ENCODE results near the gene CCDC83. TPM values are rescaled to one million over a fixed set of nuclear protein-coding genes. Genes with fewer than 3 reads are reported as not detected.
"Not testable (repeated sequence)": the region's sequence is repeated elsewhere in the genome, so short reads cannot be mapped to it uniquely, and the experiment has no call there.

The CCDC83 gene
- total RNA-seq, 1 donor from 2014 or later, result not detected

- DNase-seq (ENCODE audit: low spot score), result no peak
These were observed 19.5 kb upstream of the CCDC83 start for GRCh38 chr11:85835729-85836128.

GRCh38 chr11:85840932-85841331 lies 14.3 kb upstream of the CCDC83 start:
- not testable (repeated sequence) for DNase-seq (ENCODE audit: low spot score)

DNA sequence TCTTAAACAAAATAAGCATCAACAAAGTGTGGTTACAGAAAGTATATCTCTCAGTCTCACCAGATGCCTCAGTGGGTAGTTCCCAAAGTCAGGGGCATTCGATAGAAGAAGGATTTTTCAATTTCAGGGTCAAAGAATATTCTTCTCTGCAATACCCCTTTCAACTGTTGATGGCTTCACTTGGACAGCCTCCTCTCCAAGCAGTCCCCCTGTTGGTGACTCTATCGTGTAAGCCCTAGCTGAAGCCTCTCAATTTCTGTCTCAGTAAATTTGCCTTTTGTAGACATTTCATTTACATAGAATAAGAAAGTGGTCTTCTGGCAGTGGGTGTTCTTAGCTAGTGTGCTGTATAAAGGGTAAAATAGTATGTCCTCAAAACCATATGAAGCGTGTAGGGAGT lies 11.3 kb upstream of the CCDC83 start:
- no peak for DNase-seq (ENCODE audit: low spot score)

DNA sequence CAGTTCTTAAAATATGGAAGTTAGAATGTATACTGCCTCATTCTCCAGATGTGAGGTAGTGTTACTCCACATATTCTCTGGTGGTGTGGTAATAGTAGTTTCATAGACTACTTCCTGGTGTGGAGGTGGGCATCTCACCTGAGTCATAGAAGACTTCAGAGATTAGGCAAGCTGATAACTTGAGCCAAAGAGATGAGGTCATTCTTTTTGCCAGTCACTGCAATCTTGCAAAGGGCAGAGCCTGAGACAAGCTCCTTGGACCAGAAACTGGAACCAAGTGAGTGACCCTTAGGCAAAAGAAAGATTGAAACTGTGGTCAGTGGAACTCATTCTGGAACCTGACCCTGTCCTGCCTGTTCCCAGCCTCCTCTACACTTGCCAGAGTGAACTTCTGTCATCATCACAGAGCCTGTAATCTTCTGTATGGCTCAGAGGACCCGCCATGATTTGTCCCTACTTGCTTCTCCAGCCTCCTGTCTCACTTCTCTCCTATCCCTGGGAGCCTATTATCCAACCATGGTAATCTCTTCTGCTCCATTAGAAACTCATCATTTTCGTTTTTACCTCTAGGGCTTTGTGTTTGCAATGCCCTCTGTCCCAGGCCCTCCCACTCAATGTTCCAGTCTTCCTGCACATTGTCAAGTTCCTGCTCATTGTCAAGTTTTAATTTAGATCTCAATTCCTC lies 10.6 kb upstream of the CCDC83 start:
- no peak for DNase-seq (ENCODE audit: low spot score)

DNA sequence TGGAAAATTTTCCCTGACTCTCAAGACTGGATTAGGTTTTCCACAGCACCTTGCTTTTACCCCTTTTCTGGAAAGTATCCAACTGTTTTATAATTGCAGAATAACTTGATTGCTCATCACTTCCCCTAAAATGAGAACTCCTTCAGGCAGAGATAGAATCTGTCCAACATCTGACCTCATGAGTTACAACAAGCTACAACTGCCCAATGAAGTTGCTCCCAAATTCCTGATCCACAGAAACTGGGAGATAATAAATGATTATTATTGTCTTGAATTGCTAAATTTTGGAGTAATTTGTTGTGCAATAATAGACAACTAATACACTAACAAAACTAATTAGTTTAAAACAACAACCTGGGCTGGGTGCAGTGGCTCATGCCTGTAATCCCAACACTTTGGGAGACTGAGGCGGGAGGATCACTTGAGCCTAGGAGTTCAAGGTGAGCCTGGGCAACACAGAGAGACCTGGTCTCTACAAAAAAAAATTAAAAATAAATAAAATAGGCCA lies 10.0 kb upstream of the CCDC83 start:
- no peak for DNase-seq (ENCODE audit: low spot score)

DNA sequence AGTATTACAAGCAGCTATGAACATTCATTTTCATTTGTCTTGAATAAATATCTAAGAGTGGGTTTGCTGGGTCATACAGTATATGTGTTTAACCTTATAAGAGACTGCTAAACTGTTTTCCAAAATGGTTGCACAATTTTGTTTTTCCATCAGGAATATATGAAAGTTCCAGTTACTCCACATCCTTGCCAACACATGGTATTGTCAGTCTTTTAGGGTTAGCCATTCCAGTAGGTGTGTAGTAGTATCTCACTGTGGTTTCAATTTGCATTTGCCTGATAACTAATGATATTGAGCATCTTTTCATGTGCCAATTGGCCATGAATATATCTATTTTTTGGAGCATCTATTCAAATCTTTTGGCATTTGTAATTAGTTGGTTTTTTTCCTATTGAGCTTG lies 7.7 kb upstream of the CCDC83 start:
- no peak for DNase-seq (ENCODE audit: low spot score)

DNA sequence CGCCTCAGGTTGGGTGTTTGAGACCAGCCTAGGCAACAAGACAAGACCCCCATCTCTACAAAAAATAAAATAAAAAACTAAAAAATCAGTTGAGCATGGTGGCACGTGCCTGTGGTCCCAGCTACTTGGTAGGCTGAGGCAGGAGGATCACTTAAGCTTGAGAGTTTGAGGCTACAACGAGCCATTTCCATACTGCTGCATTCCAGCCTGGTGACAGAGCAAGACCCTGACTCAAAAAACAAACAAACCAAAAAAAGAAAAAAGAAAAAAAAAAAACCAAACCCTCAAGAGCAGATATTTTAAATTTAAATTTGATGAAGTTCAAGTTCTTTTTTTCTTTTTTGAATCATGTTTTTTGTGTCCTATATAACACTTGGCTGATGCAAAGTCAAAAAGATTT lies 7.2 kb upstream of the CCDC83 start:
- no peak for DNase-seq (ENCODE audit: low spot score)

DNA sequence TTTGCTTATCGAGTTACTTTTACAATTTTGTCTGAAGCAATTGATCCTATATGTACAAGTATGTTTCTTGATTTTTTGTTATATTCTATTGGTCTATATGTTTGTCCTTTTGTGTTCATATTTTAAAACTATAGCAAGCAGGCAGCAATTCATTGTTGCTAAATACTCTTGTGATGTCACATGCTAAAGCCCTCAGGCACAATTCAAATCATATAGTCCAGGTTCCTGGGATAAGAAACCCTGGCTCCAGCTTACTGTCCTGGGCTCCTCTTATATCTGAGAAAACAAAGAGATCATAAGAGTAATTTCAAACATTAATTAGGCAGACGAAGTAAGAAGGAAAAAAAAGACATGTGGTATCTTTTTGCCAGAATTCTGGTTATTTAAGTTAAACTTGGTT lies 6.6 kb upstream of the CCDC83 start:
- no peak for DNase-seq (ENCODE audit: low spot score)

GRCh38 chr11:85852754-85853153 lies 2.4 kb upstream of the CCDC83 start:
- not testable (repeated sequence) for DNase-seq (ENCODE audit: low spot score)

GRCh38 chr11:85853541-85853940 lies 1.6 kb upstream of the CCDC83 start:
- not testable (repeated sequence) for DNase-seq (ENCODE audit: low spot score)

- no peak for DNase-seq (ENCODE audit: low spot score)
These were observed 999 bp upstream of the CCDC83 start for GRCh38 chr11:85854212-85854556.

GRCh38 chr11:85854557-85855340 lies 434 bp upstream of the CCDC83 start:
- DNase-seq (ENCODE audit: low spot score), result peak; percentile 93

- no peak for DNase-seq (ENCODE audit: low spot score)
These were observed 1.9 kb downstream of the CCDC83 start for GRCh38 chr11:85857098-85857497.

DNA sequence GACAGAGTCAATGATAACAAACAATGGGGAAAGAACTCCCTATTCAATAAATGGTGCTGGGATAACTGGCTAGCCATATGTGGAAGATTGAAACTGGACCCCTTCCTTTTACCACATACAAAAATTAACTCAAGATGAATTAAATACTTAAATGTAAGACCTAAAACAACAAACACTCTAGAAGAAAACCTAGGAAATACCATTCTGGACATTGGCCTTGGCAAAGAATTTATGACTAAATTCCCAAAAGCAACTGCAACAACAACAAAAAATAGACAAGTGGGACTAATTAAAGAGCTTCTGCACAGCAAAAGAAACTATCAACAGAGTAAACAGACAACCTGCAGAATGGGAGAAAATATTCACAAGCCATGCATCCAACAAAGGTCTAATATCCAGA lies 4.4 kb downstream of the CCDC83 start:
- DNase-seq (ENCODE audit: low spot score), result not testable (repeated sequence)

DNA sequence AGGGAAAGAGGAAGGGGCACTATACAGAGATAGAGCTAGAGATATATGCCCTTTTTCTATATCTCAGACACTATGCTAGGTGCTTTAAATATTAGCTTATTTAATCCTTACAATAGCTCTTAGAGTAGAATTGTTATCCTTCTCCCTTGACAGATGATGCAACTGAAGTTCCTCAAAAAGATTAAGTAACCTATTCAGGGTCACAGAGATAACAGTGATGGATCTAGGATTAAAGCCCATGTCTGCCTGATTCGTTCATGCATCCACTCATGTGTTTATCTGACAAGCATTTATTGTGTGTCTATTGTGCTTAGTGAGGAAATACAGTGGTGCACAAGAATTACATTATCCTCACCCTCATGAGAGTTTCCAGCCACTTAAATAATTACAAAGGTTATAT lies 8.7 kb downstream of the CCDC83 start:
- DNase-seq (ENCODE audit: low spot score), result no peak

- DNase-seq (ENCODE audit: low spot score), result no peak
These were observed 11.1 kb downstream of the CCDC83 start for GRCh38 chr11:85866137-85866827.

DNA sequence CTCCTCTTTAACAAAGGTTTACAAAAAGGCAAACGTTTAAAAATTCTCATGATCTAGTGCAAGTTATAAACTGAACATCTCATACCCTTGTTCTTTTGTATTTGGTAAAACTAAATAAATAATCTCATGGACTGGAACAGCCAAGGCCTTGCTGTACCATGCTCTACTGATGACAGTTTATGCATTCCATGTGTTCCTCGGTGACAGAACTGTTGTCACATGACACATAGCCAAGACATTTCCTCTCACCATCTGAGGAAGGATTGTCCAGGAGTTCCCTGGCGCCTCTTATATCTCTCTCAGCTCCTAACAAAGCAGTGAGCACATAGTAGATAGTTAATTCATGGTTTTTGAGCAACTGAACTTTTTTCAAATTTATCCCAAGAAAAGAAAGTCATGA lies 12.6 kb downstream of the CCDC83 start:
- no peak for DNase-seq (ENCODE audit: low spot score)

GRCh38 chr11:85869781-85870180 lies 14.6 kb downstream of the CCDC83 start:
- DNase-seq (ENCODE audit: low spot score), result no peak

GRCh38 chr11:85874265-85874664 lies 19.1 kb downstream of the CCDC83 start:
- no peak for DNase-seq (ENCODE audit: low spot score)

GRCh38 chr11:85875505-85875904 lies 20.3 kb downstream of the CCDC83 start:
- DNase-seq (ENCODE audit: low spot score), result no peak

GRCh38 chr11:85884581-85885021 lies 29.4 kb downstream of the CCDC83 start:
- DNase-seq (ENCODE audit: low spot score), result no peak

Measured in ureter (tissue), 1 donor.